ENCODE measurements around the gene SLC19A2.

Gene SLC19A2

GRCh38 chr1:169474302-169474995, 11.3 kb downstream of the SLC19A2 start:
- DNase-seq: no peak

DNA sequence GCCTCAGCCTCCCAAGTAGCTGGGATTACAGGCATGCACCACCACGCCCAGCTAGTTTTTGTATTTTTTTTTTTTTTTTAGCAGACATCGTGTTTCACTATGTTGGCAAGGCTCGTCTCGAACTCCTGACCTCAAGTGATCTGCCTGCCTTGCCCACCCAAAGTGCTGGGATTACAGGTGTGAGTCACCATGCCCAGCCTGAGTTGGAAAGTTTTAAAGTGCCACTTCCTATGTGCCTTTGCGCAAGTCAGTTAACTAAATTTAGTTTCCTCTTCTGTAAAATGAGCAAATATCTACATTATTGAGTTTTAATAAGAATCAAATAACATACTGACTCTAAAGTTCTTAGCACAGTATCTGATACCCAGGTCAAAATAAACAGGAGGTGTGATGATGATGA, 12.4 kb downstream of the SLC19A2 start:
- no peak for DNase-seq

- no peak for DNase-seq
Measured at GRCh38 chr1:169472738-169473137, 13.0 kb downstream of the SLC19A2 start.

DNA sequence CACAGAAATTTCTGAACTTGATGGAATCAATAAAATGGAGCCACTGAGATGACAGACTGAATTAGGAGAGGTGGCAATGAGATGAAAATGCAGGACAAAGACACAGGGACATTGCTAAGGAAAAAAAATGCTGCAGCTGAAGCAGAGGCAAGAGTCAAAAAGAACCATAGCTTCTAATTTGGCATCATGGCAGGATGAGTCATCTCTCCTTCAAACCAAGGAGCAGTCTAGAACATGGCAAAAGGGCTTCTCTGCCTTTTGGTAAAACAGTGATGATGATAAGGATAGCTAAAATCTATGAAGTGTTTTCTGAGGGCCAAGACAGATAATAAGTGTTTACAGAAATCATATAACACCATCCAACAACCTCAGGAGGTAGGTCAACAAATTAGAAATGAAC, 16.8 kb downstream of the SLC19A2 start:
- DNase-seq: no peak

DNA sequence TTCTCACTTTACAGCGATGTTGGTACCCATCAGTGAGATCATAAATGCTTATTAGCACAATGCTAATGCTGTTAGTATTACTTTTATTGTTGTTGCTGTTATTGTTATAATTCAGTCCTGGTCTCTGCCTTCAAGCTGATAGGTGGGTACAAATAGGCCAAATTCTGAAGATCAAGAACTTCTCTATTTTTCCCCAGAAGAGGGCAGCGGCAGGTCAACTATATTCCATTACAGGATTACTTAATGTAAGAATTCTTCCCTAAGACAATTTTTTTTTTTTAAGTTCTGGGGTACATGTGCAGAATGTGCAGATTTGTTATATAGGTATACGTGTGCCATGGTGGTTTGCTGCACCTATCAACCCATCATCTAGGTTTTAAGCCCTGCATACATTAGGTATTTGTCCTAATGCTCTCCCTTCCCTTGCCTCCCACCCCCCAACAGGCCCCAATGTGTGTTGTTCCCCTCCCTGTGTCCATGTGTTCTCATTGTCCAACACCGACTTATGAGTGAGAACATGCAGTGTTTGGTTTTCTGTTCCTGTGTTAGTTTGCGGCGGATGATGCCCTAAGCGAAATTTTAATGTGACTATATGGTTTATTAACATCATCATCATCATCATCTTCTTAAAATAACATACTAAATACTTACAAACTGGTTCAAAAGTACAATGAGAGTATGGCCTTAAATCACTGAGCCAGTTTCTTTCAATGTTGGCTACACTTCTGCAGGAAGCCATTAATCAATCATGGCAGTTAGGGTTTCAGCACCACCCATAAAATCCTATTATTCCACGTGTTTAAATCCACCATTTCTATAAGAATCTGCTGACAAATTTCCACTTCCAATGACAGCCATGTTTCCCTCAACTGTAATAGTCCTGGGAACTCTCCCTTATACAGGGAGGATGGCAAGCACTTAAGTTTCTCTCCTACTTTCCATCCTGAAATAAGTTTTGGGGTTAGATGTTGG, 19.2 kb downstream of the SLC19A2 start:
- peak in 1 of 2 experiments; percentile 44 for DNase-seq

GRCh38 chr1:169465281-169465680, 20.5 kb downstream of the SLC19A2 start:
- DNase-seq: peak; percentile 38 to 61

DNA sequence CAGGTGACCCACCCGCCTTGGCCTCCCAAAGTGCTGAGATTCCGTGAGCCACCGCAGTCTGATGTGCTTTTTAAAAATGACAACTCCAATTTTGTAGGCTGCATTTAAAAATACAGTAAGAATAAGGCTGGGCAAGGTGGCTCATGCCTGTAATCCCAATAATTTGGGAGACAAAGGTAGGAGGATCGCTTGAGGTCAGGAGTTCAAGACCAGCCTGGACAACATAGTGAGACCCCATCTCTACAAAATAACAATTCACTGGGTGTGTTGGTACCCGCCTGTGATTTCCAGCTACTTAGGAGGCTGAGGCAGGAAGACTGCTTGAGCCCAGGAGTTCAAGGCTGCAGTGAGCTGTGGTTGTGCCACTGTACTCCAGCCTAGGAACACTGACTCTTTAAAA, 23.4 kb downstream of the SLC19A2 start:
- no peak for DNase-seq

DNA sequence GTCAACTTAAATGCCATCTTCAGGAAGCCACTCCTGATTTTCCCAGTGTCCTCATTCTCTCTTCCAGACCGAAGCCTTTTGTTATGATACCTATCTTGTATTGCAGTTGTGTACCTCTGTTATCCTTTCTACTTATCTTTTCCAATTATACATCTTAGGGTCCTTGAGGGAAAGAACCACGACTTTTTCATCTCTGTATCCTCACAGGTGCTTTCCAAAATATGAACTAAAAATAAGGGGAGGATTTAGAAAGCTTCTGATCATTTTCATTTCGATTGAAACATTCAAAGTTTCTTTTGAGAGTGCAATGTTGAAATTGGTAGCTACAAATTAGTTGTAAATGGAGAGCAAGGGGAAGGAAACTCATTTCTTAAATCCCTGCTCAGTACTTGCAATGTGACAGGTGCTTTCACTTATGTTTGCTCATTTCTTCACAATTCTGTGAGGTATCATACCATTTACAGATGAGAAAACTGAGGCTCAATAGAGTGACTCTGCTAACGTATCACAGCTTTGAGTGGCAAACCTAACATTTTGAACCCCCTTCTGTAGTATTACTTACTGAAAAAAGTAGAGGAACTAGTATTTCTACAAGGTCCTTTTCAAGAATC, 24.2 kb downstream of the SLC19A2 start:
- no peak for DNase-seq

- no peak for DNase-seq
Measured at GRCh38 chr1:169460191-169460833, 25.4 kb downstream of the SLC19A2 start.

DNA sequence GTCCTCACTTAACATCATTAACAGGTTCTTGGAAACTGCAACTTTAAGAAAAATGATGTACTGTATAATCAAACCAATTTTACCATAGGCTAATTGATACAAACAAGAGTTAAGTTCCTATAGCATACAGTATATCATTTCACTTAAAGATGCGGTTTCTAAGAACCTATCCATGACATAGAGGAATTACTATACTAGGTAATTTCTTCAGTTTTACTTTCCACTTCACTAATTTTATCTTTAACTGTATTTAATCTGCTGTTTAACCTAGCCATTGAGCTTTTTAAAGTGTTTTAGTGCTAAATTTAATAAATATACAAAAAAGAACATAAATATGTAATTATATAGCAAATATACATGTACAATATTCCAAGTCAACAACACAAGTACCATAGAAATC, 28.3 kb downstream of the SLC19A2 start:
- no peak for DNase-seq

GRCh38 chr1:169456029-169456428, 29.7 kb downstream of the SLC19A2 start:
- no peak for DNase-seq

DNA sequence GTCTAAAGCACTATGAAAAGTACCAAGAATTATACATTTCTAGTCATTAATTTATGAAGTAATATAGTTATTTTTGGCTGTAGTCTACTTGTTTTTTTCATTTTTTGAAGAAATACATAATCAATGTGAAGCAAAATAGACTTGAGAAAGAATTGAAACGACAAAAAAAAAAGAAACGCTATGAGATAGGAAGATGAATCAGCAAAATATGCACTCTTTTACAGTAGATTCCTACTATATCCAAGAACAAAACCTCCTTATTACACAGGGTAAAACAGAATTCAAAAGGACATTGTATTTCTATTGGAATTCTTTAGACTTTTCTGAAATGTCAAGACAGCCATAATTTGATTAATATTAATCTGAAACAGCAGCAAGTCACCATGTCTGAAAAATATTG, 32.8 kb downstream of the SLC19A2 start:
- DNase-seq: no peak

DNA sequence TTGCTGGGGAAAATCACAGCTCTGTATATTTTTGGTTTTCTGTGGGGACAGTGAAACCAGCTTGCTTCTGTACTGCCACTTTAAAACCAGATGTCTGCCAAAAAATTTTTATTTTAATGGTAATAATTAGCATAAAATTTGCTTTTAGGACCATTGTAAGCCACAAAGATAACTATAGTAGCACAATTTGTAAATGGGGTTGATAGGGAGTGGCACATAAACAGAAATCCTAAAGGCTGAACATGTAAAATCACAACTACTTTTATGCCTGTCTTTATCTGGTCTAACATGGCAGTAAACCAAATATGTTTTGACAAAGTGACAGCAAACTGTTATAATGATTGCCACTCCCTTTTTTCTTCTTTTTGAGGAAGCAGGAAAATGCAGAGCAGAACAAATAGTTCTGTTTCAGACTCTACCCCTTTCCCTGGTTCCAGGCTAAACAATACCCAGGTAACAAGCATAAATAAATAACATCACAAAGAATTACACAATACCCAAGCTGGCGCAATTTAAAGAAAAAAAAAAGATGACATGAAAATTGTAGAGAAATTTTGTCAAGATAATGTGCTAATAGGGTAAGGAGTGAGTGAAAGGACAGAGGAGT, 34.4 kb downstream of the SLC19A2 start:
- no peak for DNase-seq

DNA sequence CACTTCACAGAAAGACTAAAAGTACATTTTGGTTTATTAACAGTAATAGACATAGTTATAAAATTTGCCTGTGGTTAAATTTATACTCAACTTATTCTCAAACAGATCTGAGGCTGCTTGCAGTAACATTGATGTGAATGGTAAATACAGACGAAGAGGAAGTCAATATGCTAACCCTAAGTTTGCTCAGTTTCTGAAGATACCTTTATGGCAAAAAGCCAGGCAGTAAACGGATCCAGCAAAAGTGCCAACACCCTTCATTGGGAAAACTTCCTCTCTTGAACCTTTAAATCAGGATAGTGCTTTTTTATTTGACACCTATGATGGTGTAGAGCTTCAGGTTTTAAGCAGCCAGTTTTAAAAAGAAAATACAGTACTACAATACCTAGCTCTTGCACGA, 41.8 kb downstream of the SLC19A2 start:
- no peak for DNase-seq

- DNase-seq: peak; percentile 88 to 96
Measured at GRCh38 chr1:169427081-169427641, 58.6 kb downstream of the SLC19A2 start, which contains the start of gene CCDC181. CCDC181 (minus strand) TSS chr1:169427474; CDS start chr1:169424927, 2,547 bp downstream.

DNA sequence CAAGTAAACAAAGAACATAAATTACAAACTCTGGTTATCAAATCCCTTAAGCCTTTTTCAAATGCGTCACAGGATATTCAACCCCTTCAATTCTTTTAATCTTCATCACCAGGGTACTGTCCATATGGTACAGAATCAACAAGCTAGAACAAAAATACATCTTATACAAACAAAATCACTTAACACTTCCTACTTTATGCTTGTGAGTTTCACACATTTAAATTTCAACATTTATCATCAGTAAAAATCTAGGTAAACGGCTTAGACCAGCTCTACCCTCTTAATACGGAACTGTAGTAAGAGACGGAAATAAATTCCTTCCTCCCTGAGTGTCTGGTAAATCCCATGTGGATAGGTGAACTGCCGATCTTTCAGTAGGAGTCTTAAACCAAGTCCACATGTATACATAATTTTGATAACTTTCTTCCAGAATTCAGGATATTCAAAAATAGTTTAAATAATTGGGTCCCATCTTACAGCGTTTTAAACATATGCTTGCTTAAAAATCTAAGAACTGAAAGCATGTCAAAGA, 59.5 kb downstream of the SLC19A2 start:
- DNase-seq: peak; percentile 42 to 79

GRCh38 chr1:169421309-169421708, 64.4 kb downstream of the SLC19A2 start:
- no peak for DNase-seq

DNA sequence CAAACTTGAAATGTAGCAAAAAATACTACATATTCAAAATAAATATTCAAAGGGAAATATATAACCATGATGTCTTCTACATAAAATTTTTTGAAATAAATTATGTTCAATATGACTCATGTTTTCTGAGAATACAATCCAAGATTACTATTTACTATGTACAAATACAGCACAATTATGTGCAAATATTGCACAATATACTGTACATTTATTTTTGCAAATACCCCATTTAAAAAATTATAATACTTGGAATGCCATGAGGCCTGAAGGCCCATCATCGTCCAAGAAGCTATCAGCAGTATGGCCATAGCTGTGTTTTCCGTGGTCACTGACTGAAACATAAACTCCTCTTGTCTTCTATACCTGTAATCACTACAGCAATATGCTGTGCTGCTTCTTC, 70.8 kb downstream of the SLC19A2 start:
- no peak for DNase-seq

Measured in NCI-H524 (cell line).